IPS-15b (cell line): ENCODE results near the gene DTNB.

Experiments used
- H3K27me3 ChIP-seq: one replicate; pipeline ENCODE4 v1.6.1; 2013; ENCODE audit warnings: low read length; ENCODE audit not compliant: control insufficient read depth, insufficient read depth
- H3K36me3 ChIP-seq: one replicate; pipeline ENCODE4 v1.6.1; 2013; ENCODE audit warnings: low read length; ENCODE audit not compliant: control insufficient read depth, insufficient read depth
- H3K4me1 ChIP-seq: one replicate; pipeline ENCODE4 v1.6.1; 2013; ENCODE audit warnings: mild to moderate bottlenecking, low read length; ENCODE audit not compliant: control insufficient read depth, insufficient read depth
- H3K4me3 ChIP-seq: one replicate; pipeline ENCODE4 v1.5.1; 2013; ENCODE audit warnings: low read depth, low read length
- H3K9ac ChIP-seq: one replicate; pipeline ENCODE4 v1.6.1; 2013; ENCODE audit warnings: low read depth, mild to moderate bottlenecking, low read length
- H3K9me3 ChIP-seq: one replicate; pipeline ENCODE4 v1.6.1; 2013; ENCODE audit warnings: mild to moderate bottlenecking, low read length; ENCODE audit not compliant: control insufficient read depth, insufficient read depth

DTNB gene

GRCh38 chr2:25491003-25491696 lies 182.2 kb downstream of the DTNB start:
- Histone ChIP-seq H3K4me3 (no peak overlapping the region), H3K27me3 (no peaks in the 10 kb centered on the region), H3K9me3 (no peaks in the 10 kb centered on the region), H3K4me1 (no peaks in the 10 kb centered on the region), H3K36me3 (no peaks in the 10 kb centered on the region), H3K9ac (no peak overlapping the region)

- Histone ChIP-seq H3K9me3 (no peaks in the 10 kb centered on the region), H3K4me3 (no peak overlapping the region), H3K36me3 (no peaks in the 10 kb centered on the region), H3K9ac (no peak overlapping the region), H3K4me1 (no peaks in the 10 kb centered on the region), H3K27me3 (no peaks in the 10 kb centered on the region)
These were observed 183.2 kb downstream of the DTNB start for GRCh38 chr2:25490217-25490616.

GRCh38 chr2:25489631-25490030 lies 183.7 kb downstream of the DTNB start:
- H3K9ac ChIP-seq = no peak overlapping the region
- no peaks in the 10 kb centered on the region for H3K4me1 ChIP-seq
- H3K4me3 ChIP-seq = no peak overlapping the region
- no peaks in the 10 kb centered on the region for H3K9me3 ChIP-seq
- no peaks in the 10 kb centered on the region for H3K27me3 ChIP-seq
- no peaks in the 10 kb centered on the region for H3K36me3 ChIP-seq

GRCh38 chr2:25483607-25484266 lies 189.6 kb downstream of the DTNB start:
- H3K4me3 ChIP-seq = no peak overlapping the region
- H3K9ac ChIP-seq = no peak overlapping the region
- no peaks in the 10 kb centered on the region for H3K9me3 ChIP-seq
- no peaks in the 10 kb centered on the region for H3K36me3 ChIP-seq
- H3K27me3 ChIP-seq = no peaks in the 10 kb centered on the region
- no peaks in the 10 kb centered on the region for H3K4me1 ChIP-seq

- Histone ChIP-seq H3K27me3 (no peaks in the 10 kb centered on the region), H3K4me1 (no peaks in the 10 kb centered on the region), H3K9me3 (no peaks in the 10 kb centered on the region), H3K36me3 (no peaks in the 10 kb centered on the region), H3K9ac (no peak overlapping the region), H3K4me3 (no peak overlapping the region)
These were observed 191.0 kb downstream of the DTNB start for GRCh38 chr2:25482341-25482740.

GRCh38 chr2:25481381-25482300 lies 191.7 kb downstream of the DTNB start:
- no peaks in the 10 kb centered on the region for H3K4me1 ChIP-seq
- H3K9me3 ChIP-seq = no peaks in the 10 kb centered on the region
- no peak overlapping the region for H3K9ac ChIP-seq
- H3K36me3 ChIP-seq = no peaks in the 10 kb centered on the region
- H3K4me3 ChIP-seq = no peak overlapping the region
- no peaks in the 10 kb centered on the region for H3K27me3 ChIP-seq

- H3K9ac ChIP-seq = no peak overlapping the region
- H3K4me3 ChIP-seq = no peak overlapping the region
- H3K36me3 ChIP-seq = no peaks in the 10 kb centered on the region
- H3K27me3 ChIP-seq = no peaks in the 10 kb centered on the region
- no peaks in the 10 kb centered on the region for H3K9me3 ChIP-seq
- H3K4me1 ChIP-seq = no peaks in the 10 kb centered on the region
These were observed 192.8 kb downstream of the DTNB start for GRCh38 chr2:25480561-25480960.

- H3K27me3 ChIP-seq = no peaks in the 10 kb centered on the region
- H3K4me1 ChIP-seq = no peaks in the 10 kb centered on the region
- no peak overlapping the region for H3K9ac ChIP-seq
- H3K9me3 ChIP-seq = no peaks in the 10 kb centered on the region
- no peak overlapping the region for H3K4me3 ChIP-seq
- H3K36me3 ChIP-seq = no peaks in the 10 kb centered on the region
These were observed 193.6 kb downstream of the DTNB start for GRCh38 chr2:25479761-25480160.

GRCh38 chr2:25478736-25479135 lies 194.6 kb downstream of the DTNB start:
- Histone ChIP-seq H3K4me3 (no peak overlapping the region), H3K27me3 (no peaks in the 10 kb centered on the region), H3K4me1 (no peaks in the 10 kb centered on the region), H3K9me3 (no peaks in the 10 kb centered on the region), H3K9ac (no peak overlapping the region), H3K36me3 (no peaks in the 10 kb centered on the region)

GRCh38 chr2:25473758-25474340 lies 199.5 kb downstream of the DTNB start:
- no peaks in the 10 kb centered on the region for H3K27me3 ChIP-seq
- H3K9me3 ChIP-seq = no peaks in the 10 kb centered on the region
- no peaks in the 10 kb centered on the region for H3K4me1 ChIP-seq
- H3K4me3 ChIP-seq = no peak overlapping the region
- no peak overlapping the region for H3K9ac ChIP-seq
- H3K36me3 ChIP-seq = no peaks in the 10 kb centered on the region

GRCh38 chr2:25473131-25473530 lies 200.2 kb downstream of the DTNB start:
- Histone ChIP-seq H3K27me3 (no peaks in the 10 kb centered on the region), H3K4me1 (no peaks in the 10 kb centered on the region), H3K9me3 (no peaks in the 10 kb centered on the region), H3K4me3 (no peak overlapping the region), H3K9ac (no peak overlapping the region), H3K36me3 (no peaks in the 10 kb centered on the region)
